ENCODE data around the gene IRX3. TPM values are rescaled to one million over a fixed set of nuclear protein-coding genes. Genes with fewer than 3 reads are reported as not detected.

The IRX3 gene
- total RNA-seq, 1 donor from 2014 or later, result 89.2 TPM

- H3K9me3 ChIP-seq, result no peaks in the 10 kb centered on the region
- ATAC-seq, result no peak
- peak overlapping the region; percentile 60 for H3K4me3 ChIP-seq
- H3K36me3 ChIP-seq, result no peaks in the 10 kb centered on the region
- H3K4me1 ChIP-seq, result peaks cover 19% of the 10 kb centered on the region
- H3K27me3 ChIP-seq, result peaks cover 55% of the 10 kb centered on the region
- no peak for TF ChIP-seq CTCF (IDR thresholded peaks at IDR 0.05)
- H3K27ac ChIP-seq, result peak overlapping the region; percentile 81
- no peak for DNase-seq
- intact Hi-C loops (cut with DNase I), result no loop called here
Observed at GRCh38 chr16:54283725-54284318, 2.8 kb downstream of the IRX3 start.

GRCh38 chr16:54282928-54283724 lies 3.5 kb downstream of the IRX3 start:
- Histone ChIP-seq H3K27ac (peak overlapping the region; percentile 81), H3K9me3 (no peaks in the 10 kb centered on the region), H3K36me3 (no peaks in the 10 kb centered on the region), H3K4me1 (peaks cover 19% of the 10 kb centered on the region), H3K27me3 (peaks cover 48% of the 10 kb centered on the region), H3K4me3 (peak overlapping the region; percentile 60)
- no peak for DNase-seq
- intact Hi-C loops (cut with DNase I), result no loop called here
- no peak for TF ChIP-seq CTCF (IDR thresholded peaks at IDR 0.05)
- no peak for ATAC-seq

GRCh38 chr16:54282202-54282927 lies 4.2 kb downstream of the IRX3 start:
- no peaks in the 10 kb centered on the region for H3K36me3 ChIP-seq
- ATAC-seq (peak; percentile 50), DNase-seq (peak; percentile 88)
- peak; percentile 71 for TF ChIP-seq CTCF (IDR thresholded peaks at IDR 0.05)
- H3K9me3 ChIP-seq, result no peaks in the 10 kb centered on the region
- H3K27ac ChIP-seq, result peak overlapping the region; percentile 81
- peak overlapping the region; percentile 60 for H3K4me3 ChIP-seq
- H3K27me3 ChIP-seq, result peaks cover 41% of the 10 kb centered on the region
- peaks cover 16% of the 10 kb centered on the region for H3K4me1 ChIP-seq
- intact Hi-C loops (cut with DNase I), result no loop called here

GRCh38 chr16:54281535-54282201 lies 4.9 kb downstream of the IRX3 start:
- intact Hi-C loops (cut with DNase I), result no loop called here
- H3K27ac ChIP-seq, result peak overlapping the region; percentile 81
- peak; percentile 78 for DNase-seq
- ATAC-seq, result peak; percentile 1
- no peak for TF ChIP-seq CTCF (IDR thresholded peaks at IDR 0.05)
- no peaks in the 10 kb centered on the region for H3K9me3 ChIP-seq
- peaks cover 36% of the 10 kb centered on the region for H3K27me3 ChIP-seq
- peak overlapping the region; percentile 60 for H3K4me3 ChIP-seq
- no peaks in the 10 kb centered on the region for H3K36me3 ChIP-seq
- peaks cover 12% of the 10 kb centered on the region for H3K4me1 ChIP-seq

- Histone ChIP-seq H3K27me3 (peaks cover 35% of the 10 kb centered on the region), H3K36me3 (no peaks in the 10 kb centered on the region), H3K4me1 (peaks cover 12% of the 10 kb centered on the region), H3K4me3 (no peak overlapping the region), H3K27ac (peak overlapping the region; percentile 81), H3K9me3 (no peaks in the 10 kb centered on the region)
- intact Hi-C loops (cut with DNase I), result no loop called here
- TF ChIP-seq CTCF (IDR thresholded peaks at IDR 0.05), result no peak
- DNase-seq, result no peak
- no peak for ATAC-seq
Observed at GRCh38 chr16:54280751-54281150, 5.8 kb downstream of the IRX3 start.
